Upper lobe of right lung (tissue), 1 donor: Measurements from ENCODE around the gene ACTC1. TPM values are rescaled to one million over a fixed set of nuclear protein-coding genes. Genes with fewer than 3 reads are reported as not detected.

Experiments
- ATAC-seq: fragments of 200-7000 bp; cut with Tn5 transposase; one replicate; pipeline ENCODE4 v1.9.1; 2020; ENCODE audit warnings: mild to moderate bottlenecking, moderate library complexity
- DNase-seq: peaks from one replicate; pipeline ENCODE4 v3.0.0-alpha.2; 2020
- H3K27ac ChIP-seq: fragments of 200-600 bp; one replicate; pipeline ENCODE4 v1.8.0; 2022
- H3K27me3 ChIP-seq: fragments of 200-600 bp; one replicate; pipeline ENCODE4 v1.8.0; 2022; ENCODE audit warnings: mild to moderate bottlenecking
- H3K36me3 ChIP-seq: fragments of 200-600 bp; one replicate; pipeline ENCODE4 v1.8.0; 2022
- H3K4me1 ChIP-seq: fragments of 200-600 bp; one replicate; pipeline ENCODE4 v1.8.0; 2022
- H3K4me3 ChIP-seq: fragments of 200-600 bp; one replicate; pipeline ENCODE4 v1.8.0; 2022; ENCODE audit warnings: mild to moderate bottlenecking
- H3K9me3 ChIP-seq: fragments of 200-600 bp; one replicate; pipeline ENCODE4 v1.8.0; 2022
- intact Hi-C: fragments of 100-400 bp; cut with DNase I; formaldehyde crosslinking; loops from one replicate; pipeline ENCODE4 v1.11.0; 2022
- total RNA-seq: library from RNA; stranded (reverse); fragmentation: NEBNext Ultra II Directional; extraction: Animal tissue kit (Norgen Biotek cat#: 25700); gene quantifications from one replicate; pipeline ENCODE4 v1.2.1, GENCODE V29; 2021
- TF ChIP-seq, protein P1 (sequence below): fragments of 200-600 bp; IDR thresholded peaks from one replicate; pipeline ENCODE4 v1.8.0; 2022; ENCODE audit warnings: antibody characterized with exemption
- donor health status: DM: no; HTN: yes; CAD: no; lungs with severe emphysema.

Gene ACTC1
- total RNA-seq, 1 donor from 2014 or later, result 3.4 TPM

GRCh38 chr15:34786206-34786605, 9.1 kb downstream of the ACTC1 start:
- no peak overlapping the region for H3K4me3 ChIP-seq
- H3K27me3 ChIP-seq, result no peaks in the 10 kb centered on the region
- TF ChIP-seq, protein P1, sequence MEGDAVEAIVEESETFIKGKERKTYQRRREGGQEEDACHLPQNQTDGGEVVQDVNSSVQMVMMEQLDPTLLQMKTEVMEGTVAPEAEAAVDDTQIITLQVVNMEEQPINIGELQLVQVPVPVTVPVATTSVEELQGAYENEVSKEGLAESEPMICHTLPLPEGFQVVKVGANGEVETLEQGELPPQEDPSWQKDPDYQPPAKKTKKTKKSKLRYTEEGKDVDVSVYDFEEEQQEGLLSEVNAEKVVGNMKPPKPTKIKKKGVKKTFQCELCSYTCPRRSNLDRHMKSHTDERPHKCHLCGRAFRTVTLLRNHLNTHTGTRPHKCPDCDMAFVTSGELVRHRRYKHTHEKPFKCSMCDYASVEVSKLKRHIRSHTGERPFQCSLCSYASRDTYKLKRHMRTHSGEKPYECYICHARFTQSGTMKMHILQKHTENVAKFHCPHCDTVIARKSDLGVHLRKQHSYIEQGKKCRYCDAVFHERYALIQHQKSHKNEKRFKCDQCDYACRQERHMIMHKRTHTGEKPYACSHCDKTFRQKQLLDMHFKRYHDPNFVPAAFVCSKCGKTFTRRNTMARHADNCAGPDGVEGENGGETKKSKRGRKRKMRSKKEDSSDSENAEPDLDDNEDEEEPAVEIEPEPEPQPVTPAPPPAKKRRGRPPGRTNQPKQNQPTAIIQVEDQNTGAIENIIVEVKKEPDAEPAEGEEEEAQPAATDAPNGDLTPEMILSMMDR, result no peak
- no peaks in the 10 kb centered on the region for H3K4me1 ChIP-seq
- no peaks in the 10 kb centered on the region for H3K36me3 ChIP-seq
- ATAC-seq, result no peak
- no peaks in the 10 kb centered on the region for H3K9me3 ChIP-seq
- no peak overlapping the region for H3K27ac ChIP-seq
- intact Hi-C loops, result no loop called here
- DNase-seq, result no peak

GRCh38 chr15:34783991-34784390, 11.4 kb downstream of the ACTC1 start:
- intact Hi-C loops, result no loop called here
- DNase-seq (no peak), ATAC-seq (no peak)
- H3K36me3 ChIP-seq, result no peaks in the 10 kb centered on the region
- TF ChIP-seq, protein P1, result no peak
- no peak overlapping the region for H3K4me3 ChIP-seq
- no peaks in the 10 kb centered on the region for H3K9me3 ChIP-seq
- H3K4me1 ChIP-seq, result no peaks in the 10 kb centered on the region
- no peak overlapping the region for H3K27ac ChIP-seq
- H3K27me3 ChIP-seq, result no peaks in the 10 kb centered on the region

DNA sequence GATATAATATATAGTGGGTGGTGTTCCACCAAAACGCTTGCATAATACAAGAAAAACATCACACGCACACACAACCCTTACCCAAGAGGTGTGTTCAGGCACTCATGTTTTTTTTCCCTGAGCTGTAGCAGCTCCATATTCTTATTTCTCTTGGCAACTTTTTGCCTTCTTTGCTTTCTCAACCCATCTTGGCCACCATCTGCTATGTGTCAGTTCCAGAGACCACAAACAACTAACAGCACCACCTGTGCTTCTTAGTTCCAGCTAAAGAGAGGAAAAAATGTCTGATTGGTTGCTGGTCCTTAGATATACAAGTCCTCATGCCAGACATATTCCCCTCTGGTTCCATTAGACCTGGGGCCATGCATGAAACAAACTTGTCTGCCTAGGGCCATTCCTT, 11.9 kb downstream of the ACTC1 start:
- intact Hi-C loops, result no loop called here
- Histone ChIP-seq H3K27ac (no peak overlapping the region), H3K4me3 (no peak overlapping the region), H3K4me1 (no peaks in the 10 kb centered on the region), H3K9me3 (no peaks in the 10 kb centered on the region), H3K27me3 (no peaks in the 10 kb centered on the region), H3K36me3 (no peaks in the 10 kb centered on the region)
- ATAC-seq (no peak), DNase-seq (no peak)
- TF ChIP-seq, protein P1, result no peak

DNA sequence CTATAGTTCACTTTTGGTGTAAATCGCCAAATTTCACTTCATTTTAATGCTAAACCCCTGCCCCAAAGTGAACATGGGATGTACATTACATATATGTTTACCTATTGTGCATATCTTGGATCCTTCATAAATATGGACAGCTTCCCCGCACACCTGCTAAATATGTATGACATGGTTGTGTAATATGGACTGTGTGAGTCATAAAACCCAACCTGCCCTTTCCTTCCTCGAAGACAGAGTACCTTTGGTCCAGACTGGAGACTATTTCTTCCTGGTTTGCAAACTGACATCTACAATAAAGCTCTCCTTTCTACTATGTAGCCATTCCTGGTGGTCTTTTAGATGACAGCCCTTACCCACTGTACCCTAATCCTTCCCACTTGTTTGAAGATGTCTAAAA, 12.4 kb downstream of the ACTC1 start:
- Histone ChIP-seq H3K9me3 (no peaks in the 10 kb centered on the region), H3K4me1 (no peaks in the 10 kb centered on the region), H3K27me3 (no peaks in the 10 kb centered on the region), H3K4me3 (no peak overlapping the region), H3K27ac (no peak overlapping the region), H3K36me3 (no peaks in the 10 kb centered on the region)
- intact Hi-C loops, result no loop called here
- TF ChIP-seq, protein P1, result no peak
- ATAC-seq (no peak), DNase-seq (no peak)

- no peak for DNase-seq
These were observed 14.6 kb downstream of the ACTC1 start for GRCh38 chr15:34780725-34781124.

More at GRCh38 chr15:34780725-34781124, 14.6 kb downstream of the ACTC1 start:
- Histone ChIP-seq H3K36me3 (no peaks in the 10 kb centered on the region), H3K4me3 (no peak overlapping the region), H3K9me3 (no peaks in the 10 kb centered on the region), H3K27ac (no peak overlapping the region), H3K27me3 (no peaks in the 10 kb centered on the region), H3K4me1 (no peaks in the 10 kb centered on the region)
- intact Hi-C loops, result no loop called here
- TF ChIP-seq, protein P1, result no peak
- no peak for ATAC-seq
